ENCODE measurements around the gene ACAP2.

Gene ACAP2

GRCh38 chr3:195257454-195258448, 185.1 kb downstream of the ACAP2 start:
- DNase-seq, result no peak

GRCh38 chr3:195256639-195257453, 186.0 kb downstream of the ACAP2 start:
- no peak for DNase-seq

GRCh38 chr3:195255571-195256501, 187.0 kb downstream of the ACAP2 start:
- no peak for DNase-seq

- no peak for DNase-seq
Observed at GRCh38 chr3:195255176-195255500, 187.7 kb downstream of the ACAP2 start.

GRCh38 chr3:195254454-195255175, 188.2 kb downstream of the ACAP2 start:
- no peak for DNase-seq

- no peak for DNase-seq
Observed at GRCh38 chr3:195253923-195254432, 188.8 kb downstream of the ACAP2 start.

GRCh38 chr3:195251336-195252065, 191.3 kb downstream of the ACAP2 start:
- no peak for DNase-seq

- no peak for DNase-seq
Observed at GRCh38 chr3:195250473-195251251, 192.2 kb downstream of the ACAP2 start.

GRCh38 chr3:195249858-195250464, 192.9 kb downstream of the ACAP2 start:
- no peak for DNase-seq

- DNase-seq, result no peak
Observed at GRCh38 chr3:195249057-195249770, 193.6 kb downstream of the ACAP2 start.

GRCh38 chr3:195248281-195248680, 194.5 kb downstream of the ACAP2 start:
- DNase-seq, result no peak

GRCh38 chr3:195247863-195248189, 195.0 kb downstream of the ACAP2 start:
- DNase-seq, result no peak

- DNase-seq, result no peak
Observed at GRCh38 chr3:195247086-195247862, 195.5 kb downstream of the ACAP2 start.

GRCh38 chr3:195246581-195246995, 196.2 kb downstream of the ACAP2 start:
- DNase-seq, result no peak

GRCh38 chr3:195245531-195245951, 197.3 kb downstream of the ACAP2 start:
- no peak for DNase-seq

GRCh38 chr3:195241592-195242355, 201.0 kb downstream of the ACAP2 start:
- DNase-seq, result no peak

- DNase-seq, result no peak
Observed at GRCh38 chr3:195240939-195241338, 201.9 kb downstream of the ACAP2 start.
